GM21447 (cell line): ENCODE results near the gene ASGR1.
A peak's percentile ranks its signal among the peaks of the same experiment; 100 is the strongest.

Experiments used
- ATAC-seq: cut with Tn5 transposase; IDR thresholded peaks from one replicate; pipeline ENCODE4 v1.9.1; 2021; ENCODE audit not compliant: unreplicated experiment

The ASGR1 gene

DNA sequence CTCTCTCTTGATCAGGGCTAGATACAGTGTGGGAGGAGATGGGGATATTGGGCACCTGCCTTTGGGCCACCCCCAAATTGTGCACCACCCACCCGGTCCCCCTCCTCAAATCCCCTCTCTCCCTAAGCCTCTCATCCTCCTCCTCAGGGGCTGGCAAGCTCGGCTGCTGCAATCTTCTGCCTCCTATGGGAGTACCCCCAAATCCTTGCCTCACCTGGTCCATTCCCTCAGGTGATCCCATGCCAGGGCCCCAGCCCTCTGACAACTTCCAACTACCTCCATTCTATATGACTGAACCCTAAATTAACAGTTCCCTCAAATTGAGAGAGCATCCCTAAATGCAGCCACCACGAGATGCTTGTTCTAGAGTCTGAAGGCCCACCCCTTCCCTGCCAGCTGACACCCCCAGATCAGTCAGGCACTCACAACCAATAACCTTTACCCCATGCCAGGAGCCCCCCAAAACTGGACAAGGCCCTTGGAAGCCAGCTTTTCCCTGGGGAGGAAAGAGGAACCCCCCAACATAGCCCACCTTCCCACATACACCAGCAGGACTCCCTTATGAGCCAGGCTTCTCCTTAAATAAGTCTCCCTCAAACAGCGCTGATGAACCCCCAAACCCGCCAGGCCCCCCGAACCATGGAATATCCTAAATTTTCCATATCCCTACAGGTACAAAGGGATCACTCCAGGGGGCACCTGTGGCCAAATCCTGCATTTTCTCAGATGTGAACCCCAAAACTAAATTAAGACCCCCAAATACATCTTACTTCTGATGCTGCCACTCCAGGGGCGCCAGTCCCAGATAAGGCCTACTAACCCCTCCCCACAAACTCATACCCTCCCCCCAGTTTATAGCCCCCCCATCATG lies 37.3 kb upstream of the ASGR1 start:
- no peak for ATAC-seq

GRCh38 chr17:7215652-7216180 lies 36.5 kb upstream of the ASGR1 start:
- no peak for ATAC-seq

DNA sequence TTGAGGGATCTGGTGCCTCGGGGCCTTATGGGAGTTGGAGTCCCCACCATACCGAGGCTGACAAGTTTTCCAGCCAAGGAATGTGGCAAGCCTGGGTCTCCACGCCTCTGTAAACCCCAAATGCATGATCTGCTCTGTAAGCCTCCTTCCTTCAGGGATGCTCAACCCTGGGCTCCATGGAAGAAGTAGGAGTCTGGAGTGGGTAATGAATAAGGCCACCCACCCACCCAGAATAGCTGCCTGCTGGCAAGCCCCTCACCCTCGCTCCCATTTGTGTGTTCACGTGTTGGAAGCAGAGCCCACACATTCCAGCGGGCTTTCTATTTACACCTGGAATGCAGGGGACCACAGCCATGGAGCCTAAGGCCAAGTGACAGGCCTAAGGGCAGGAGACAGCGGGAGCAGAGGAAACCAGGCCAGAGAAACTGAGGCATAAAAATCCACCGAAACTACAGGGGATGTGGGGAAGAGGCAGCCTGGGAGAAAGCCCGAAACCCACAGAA lies 36.0 kb upstream of the ASGR1 start:
- no peak for ATAC-seq

DNA sequence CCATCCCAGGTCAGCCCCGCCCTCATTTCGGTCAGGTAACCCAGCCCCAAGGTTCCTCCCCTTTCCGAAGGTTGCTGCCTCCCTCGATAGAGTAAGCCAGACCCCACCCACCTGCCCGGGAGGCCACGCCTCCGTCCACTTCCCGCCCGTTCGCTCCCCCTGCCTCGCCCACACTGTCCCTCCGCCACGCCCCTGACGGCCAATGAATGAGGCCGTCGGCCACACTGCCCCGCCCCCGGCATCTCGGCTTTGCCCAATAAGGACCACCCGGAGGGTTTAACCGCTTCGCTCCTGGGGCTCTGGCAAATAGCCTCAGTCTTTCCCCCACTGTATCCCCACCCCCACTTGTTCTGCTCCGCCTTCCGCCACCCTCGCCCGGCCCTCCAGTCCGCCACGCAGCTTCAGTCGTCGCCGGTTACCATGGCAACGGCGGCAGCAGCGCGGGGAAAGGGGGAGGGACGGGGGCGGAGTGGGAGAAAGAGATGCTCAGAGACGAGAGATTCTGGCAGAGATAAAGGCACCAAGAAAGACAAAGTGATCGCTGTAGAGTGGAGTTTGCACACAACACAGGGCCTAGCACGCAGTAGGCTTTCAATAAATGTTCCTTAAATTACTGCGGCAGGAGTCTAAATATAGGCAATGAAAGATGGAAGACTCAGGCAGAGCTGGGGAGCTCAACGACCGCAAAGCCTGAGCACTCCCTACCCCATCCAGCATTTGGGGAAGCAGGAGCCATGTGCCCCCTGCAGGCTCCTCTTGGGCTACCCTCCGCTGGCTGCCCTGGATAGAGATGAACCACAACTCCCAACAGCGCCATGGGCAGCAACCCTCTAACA lies 35.3 kb upstream of the ASGR1 start:
- peak; percentile 70 for ATAC-seq

GRCh38 chr17:7213895-7214299 lies 34.7 kb upstream of the ASGR1 start:
- no peak for ATAC-seq

- ATAC-seq: no peak
These were observed 32.5 kb upstream of the ASGR1 start for GRCh38 chr17:7211491-7212273.

DNA sequence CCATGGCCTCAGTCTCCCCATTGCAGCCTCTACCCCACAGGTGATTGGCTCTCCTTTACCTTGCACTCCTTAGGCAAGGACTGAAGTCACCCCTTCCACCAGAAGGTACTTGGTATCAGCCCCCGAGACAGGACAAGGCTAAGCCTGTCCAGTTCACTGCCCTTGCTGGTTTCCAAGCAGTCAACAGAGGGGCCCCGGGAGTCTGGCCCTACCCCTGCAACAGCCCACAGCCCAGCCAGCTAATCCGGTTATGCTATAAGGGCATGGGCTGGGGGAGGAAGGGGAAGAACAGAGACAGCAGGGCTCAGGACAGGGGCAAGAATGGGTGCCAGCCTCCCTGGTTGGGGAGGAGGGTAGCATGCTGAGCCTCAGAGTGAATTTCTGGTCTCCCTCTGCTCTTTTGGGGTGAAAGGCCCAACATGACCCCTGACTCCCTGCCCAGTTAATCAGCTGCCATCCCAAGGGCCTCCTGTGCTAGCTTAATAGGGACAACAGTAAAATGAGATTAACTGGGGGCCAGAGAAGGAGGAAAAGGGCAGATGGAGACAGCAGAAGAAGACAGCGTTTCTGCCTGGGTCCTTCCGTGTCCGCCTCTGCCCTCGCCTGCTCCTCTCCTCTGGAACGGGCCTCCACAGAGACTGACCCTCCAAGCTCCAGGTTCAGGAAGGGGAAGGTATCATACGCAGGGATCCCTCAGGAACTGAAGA lies 29.7 kb upstream of the ASGR1 start:
- no peak for ATAC-seq

- no peak for ATAC-seq
These were observed 28.9 kb upstream of the ASGR1 start for GRCh38 chr17:7208027-7208571.

- ATAC-seq: no peak
These were observed 28.2 kb upstream of the ASGR1 start for GRCh38 chr17:7207120-7208001.

DNA sequence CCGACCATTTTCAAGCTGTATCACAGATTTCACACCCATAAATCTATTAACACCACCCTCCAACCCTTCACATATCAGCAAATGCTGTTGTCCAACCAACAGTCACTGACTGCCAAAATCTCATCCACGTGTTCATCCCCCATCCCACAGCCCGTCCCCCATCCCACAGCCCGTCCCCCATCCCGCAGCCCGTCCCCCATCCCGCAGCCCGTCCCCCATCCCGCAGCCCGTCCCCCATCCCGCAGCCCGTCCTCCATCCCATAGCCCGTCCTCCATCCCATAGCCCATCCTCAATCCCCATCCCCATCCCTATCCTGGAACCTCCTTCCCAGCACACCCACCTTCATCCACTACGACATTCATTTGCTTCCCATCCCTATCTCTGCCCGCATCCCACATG lies 26.4 kb upstream of the ASGR1 start:
- ATAC-seq: no peak

GRCh38 chr17:7204828-7205461 lies 25.8 kb upstream of the ASGR1 start:
- ATAC-seq: peak; percentile 72

GRCh38 chr17:7204336-7204735 lies 25.2 kb upstream of the ASGR1 start:
- no peak for ATAC-seq

DNA sequence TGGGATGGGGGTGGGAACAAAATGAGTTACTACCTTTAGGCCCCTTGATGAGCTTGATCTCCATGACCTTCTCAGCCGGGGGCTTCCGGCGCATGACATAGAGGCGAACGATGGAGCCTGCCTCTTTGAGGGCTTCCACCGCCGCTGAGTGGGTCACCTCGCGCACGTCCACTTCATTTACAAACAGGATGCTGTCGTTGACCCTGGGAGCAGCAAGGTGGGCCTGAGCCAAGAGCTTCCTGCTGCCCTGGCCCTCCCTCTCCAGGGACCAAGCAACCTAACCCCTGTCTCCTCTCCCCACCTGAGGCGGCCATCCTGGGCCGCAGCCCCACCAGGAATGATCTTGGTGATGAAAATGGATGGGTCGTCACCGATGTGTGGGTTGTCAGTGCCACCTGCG lies 24.2 kb upstream of the ASGR1 start:
- ATAC-seq: no peak

GRCh38 chr17:7196651-7197401 lies 17.7 kb upstream of the ASGR1 start:
- no peak for ATAC-seq

- ATAC-seq: no peak
These were observed 16.8 kb upstream of the ASGR1 start for GRCh38 chr17:7195971-7196370.

GRCh38 chr17:7192271-7192937 lies 13.2 kb upstream of the ASGR1 start:
- ATAC-seq: no peak

DNA sequence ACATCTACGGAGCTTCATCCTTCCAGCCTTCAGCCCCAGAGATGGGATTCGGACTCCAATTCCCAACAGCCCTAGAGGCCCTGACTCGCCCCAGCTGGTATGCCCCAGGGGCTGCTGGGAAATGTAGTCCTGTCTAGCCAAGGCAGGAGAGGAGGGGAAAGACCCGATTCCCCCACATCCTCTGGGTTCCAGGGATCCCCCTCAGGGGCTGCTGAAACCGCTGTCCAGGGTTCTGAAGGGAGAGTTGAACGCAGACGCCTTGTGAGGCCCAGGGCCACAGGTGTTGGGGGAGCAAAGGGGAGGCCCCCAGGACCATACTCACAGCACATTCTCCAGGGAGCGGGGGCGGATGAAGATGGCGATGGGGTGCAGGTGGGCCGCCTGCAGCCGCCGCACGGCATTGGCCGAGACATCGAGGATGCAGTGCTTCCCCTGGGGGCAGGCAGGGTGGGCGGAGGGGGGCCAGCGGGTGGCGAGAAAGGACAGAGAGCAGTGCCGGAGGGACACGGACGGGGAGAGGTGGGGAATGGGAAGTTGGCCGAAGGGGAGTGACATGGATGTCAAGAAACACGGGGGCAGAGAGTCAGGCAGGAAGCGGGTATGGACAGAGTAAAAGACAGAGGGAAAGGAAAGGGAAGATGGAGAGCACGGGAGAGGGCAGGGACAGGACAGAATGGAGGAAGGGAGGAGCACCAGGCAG lies 12.6 kb upstream of the ASGR1 start:
- no peak for ATAC-seq
